ENCODE data around the gene CACNA2D3. TPM values are rescaled to one million over a fixed set of nuclear protein-coding genes. Genes with fewer than 3 reads are reported as not detected.
A peak's percentile ranks its signal among the peaks of the same experiment; 100 is the strongest.

Gene CACNA2D3
- total RNA-seq, 1 experiment from 2014 or later = 0.59 TPM

DNA sequence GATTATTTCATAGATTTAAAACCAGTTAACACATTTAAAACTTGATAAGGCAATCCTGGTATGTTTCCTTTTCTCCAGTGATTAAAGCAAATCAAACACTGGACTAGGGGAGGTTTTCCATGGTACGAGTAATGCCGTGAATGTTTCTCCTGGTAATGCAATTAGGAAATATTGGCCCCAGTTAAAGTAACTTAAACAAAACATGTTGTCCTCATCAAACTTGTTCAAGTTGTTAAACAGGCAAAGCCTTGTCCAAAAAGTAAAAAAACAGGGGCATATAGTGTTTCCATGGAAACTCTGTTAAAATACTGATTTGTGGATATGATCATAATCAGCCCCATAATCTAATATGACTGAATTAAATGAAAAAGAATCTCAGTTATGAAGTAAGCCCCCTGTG, 818.6 kb downstream of the CACNA2D3 start:
- DNase-seq = no peak
- Histone ChIP-seq H3K79me2 (ENCODE audit: low read depth) (no peaks in the 10 kb centered on the region), H3K9me3 (ENCODE audit: insufficient read depth, low read depth) (no peaks in the 10 kb centered on the region), H2AFZ (no peak overlapping the region), H3K4me1 (replicated peaks; ENCODE audit: insufficient read depth) (no peaks in the 10 kb centered on the region), H3K27ac (no peak overlapping the region), H3K27me3 (ENCODE audit: insufficient read depth, low read depth) (no peaks in the 10 kb centered on the region), H3K9me2 (ENCODE audit: insufficient read depth) (no peaks in the 10 kb centered on the region), H3K4me2 (no peak overlapping the region), H3F3A (ENCODE audit: insufficient read depth, low read depth) (no peaks in the 10 kb centered on the region), H4K20me1 (ENCODE audit: insufficient read depth) (no peaks in the 10 kb centered on the region), H3K4me3 (no peak overlapping the region), H3K36me3 (ENCODE audit: low read depth) (no peaks in the 10 kb centered on the region)
- ChIA-PET POLR2A (ENCODE audit: unreplicated experiment) (no interaction called here), CTCF (no interaction called here)
- TF ChIP-seq CTCF (conservative IDR thresholded peaks at IDR 0.05) (no peak), EZH2 (IDR thresholded peaks at IDR 0.05; ENCODE audit: low read depth) (no peak)
- intact Hi-C loops (cut with micrococcal nuclease; ENCODE audit: unreplicated experiment) = no loop called here
- BruUV-seq (replicated peaks) = no TSS peak

- H3K27ac ChIP-seq = no peak overlapping the region
- H3F3A ChIP-seq (ENCODE audit: insufficient read depth, low read depth) = no peaks in the 10 kb centered on the region
- DNase-seq = no peak
- H3K4me3 ChIP-seq = no peak overlapping the region
- H3K4me1 ChIP-seq (replicated peaks; ENCODE audit: insufficient read depth) = no peaks in the 10 kb centered on the region
- H3K27me3 ChIP-seq (ENCODE audit: insufficient read depth, low read depth) = no peaks in the 10 kb centered on the region
- H3K4me2 ChIP-seq = no peak overlapping the region
- CTCF ChIA-PET = no interaction called here
- BruUV-seq (replicated peaks) = no TSS peak
- H2AFZ ChIP-seq = no peak overlapping the region
- no peaks in the 10 kb centered on the region for H3K9me2 ChIP-seq (ENCODE audit: insufficient read depth)
- POLR2A ChIA-PET (ENCODE audit: unreplicated experiment) = no interaction called here
- intact Hi-C loops (cut with micrococcal nuclease; ENCODE audit: unreplicated experiment) = no loop called here
- no peaks in the 10 kb centered on the region for H3K36me3 ChIP-seq (ENCODE audit: low read depth)
- H3K9me3 ChIP-seq (ENCODE audit: insufficient read depth, low read depth) = no peaks in the 10 kb centered on the region
- no peaks in the 10 kb centered on the region for H4K20me1 ChIP-seq (ENCODE audit: insufficient read depth)
- H3K79me2 ChIP-seq (ENCODE audit: low read depth) = no peaks in the 10 kb centered on the region
- TF ChIP-seq EZH2 (IDR thresholded peaks at IDR 0.05; ENCODE audit: low read depth) = no peak
- no peak for TF ChIP-seq CTCF (conservative IDR thresholded peaks at IDR 0.05)
Observed at GRCh38 chr3:54941690-54942362, 819.5 kb downstream of the CACNA2D3 start.

DNA sequence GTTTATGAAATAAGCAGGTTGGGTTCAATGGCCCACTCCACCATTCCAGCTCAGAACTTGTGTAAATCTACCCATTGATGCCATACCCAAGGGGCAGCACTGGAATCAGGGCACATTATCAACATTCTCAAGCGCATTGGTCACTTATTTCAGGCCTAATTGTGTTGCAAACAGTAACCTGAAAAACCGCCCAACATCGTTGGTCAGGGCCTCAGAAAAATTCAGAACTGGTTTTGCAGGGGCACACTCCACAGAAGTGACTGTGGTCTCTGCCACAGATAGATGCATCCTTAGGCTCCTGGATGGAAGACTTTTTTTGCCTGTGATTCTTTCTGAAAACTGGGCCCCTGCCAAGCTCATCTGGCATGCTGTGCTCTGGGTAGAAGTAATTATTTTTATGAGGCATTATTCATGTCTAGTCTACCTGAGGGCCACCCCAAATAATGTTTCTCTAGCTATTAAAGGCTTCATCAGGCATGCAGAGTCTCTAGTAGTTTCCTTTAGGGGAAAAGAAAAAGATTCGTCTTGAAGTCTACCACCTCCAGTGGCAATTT, 827.2 kb downstream of the CACNA2D3 start:
- ChIA-PET CTCF (no interaction called here), POLR2A (ENCODE audit: unreplicated experiment) (no interaction called here)
- no peak for TF ChIP-seq CTCF (conservative IDR thresholded peaks at IDR 0.05)
- no peak for TF ChIP-seq EZH2 (IDR thresholded peaks at IDR 0.05; ENCODE audit: low read depth)
- Histone ChIP-seq H3K27me3 (ENCODE audit: insufficient read depth, low read depth) (no peaks in the 10 kb centered on the region), H3K4me1 (replicated peaks; ENCODE audit: insufficient read depth) (peaks cover 12% of the 10 kb centered on the region), H3K9me3 (ENCODE audit: insufficient read depth, low read depth) (no peaks in the 10 kb centered on the region), H4K20me1 (ENCODE audit: insufficient read depth) (no peaks in the 10 kb centered on the region), H3K79me2 (ENCODE audit: low read depth) (no peaks in the 10 kb centered on the region), H3K36me3 (ENCODE audit: low read depth) (no peaks in the 10 kb centered on the region), H3K4me3 (no peak overlapping the region), H3K27ac (no peak overlapping the region), H2AFZ (no peak overlapping the region), H3K4me2 (no peak overlapping the region), H3F3A (ENCODE audit: insufficient read depth, low read depth) (0 out of 2 replicates have a peak, but pooled peaks cover 4% of the 10 kb centered on the region), H3K9me2 (ENCODE audit: insufficient read depth) (no peaks in the 10 kb centered on the region)
- DNase-seq = peak in 1 of 2 experiments; percentile 83
- no TSS peak for BruUV-seq (replicated peaks)
- intact Hi-C loops (cut with micrococcal nuclease; ENCODE audit: unreplicated experiment) = loop anchor here (2.0 to 5.0 kb wide), 4 partner anchors 48 to 773 kb away; no protein-coding TSS in a partner anchor

Data from PC-9 (cell line).